BLaER1 (cell line): ENCODE data around the gene FBXW5.
A peak's percentile ranks its signal among the peaks of the same experiment; 100 is the strongest.

ENCODE experiments used
- H3K27ac ChIP-seq: shearing (Covaris generic); formaldehyde crosslinking; 2 replicates; pipeline ENCODE4 v1.8.1; 2022
- H3K27me3 ChIP-seq: shearing (Covaris generic); formaldehyde crosslinking; 2 replicates; pipeline ENCODE4 v1.8.1; 2022
- H3K36me3 ChIP-seq: shearing (Covaris generic); formaldehyde crosslinking; 2 replicates; pipeline ENCODE4 v1.8.1; 2022
- H3K4me1 ChIP-seq: shearing (Covaris generic); formaldehyde crosslinking; 2 replicates; pipeline ENCODE4 v1.8.1; 2022
- H3K4me2 ChIP-seq: shearing (Covaris generic); formaldehyde crosslinking; 2 replicates; pipeline ENCODE4 v1.8.1; 2022
- H3K4me3 ChIP-seq: shearing (Covaris generic); formaldehyde crosslinking; 2 replicates; pipeline ENCODE4 v1.8.1; 2022
- H3K9ac ChIP-seq: shearing (Covaris generic); formaldehyde crosslinking; 2 replicates; pipeline ENCODE4 v1.8.1; 2022
- H3K9me3 ChIP-seq: shearing (Covaris generic); formaldehyde crosslinking; 2 replicates; pipeline ENCODE4 v1.8.1; 2022
- H4K20me1 ChIP-seq: shearing (Covaris generic); formaldehyde crosslinking; 2 replicates; pipeline ENCODE4 v1.8.1; 2022
- Cebpa-rat ChIP-seq: shearing (Covaris generic); IDR thresholded peaks from 2 replicates; pipeline ENCODE4 v1.8.1; 2022

Gene FBXW5

GRCh38 chr9:136949239-136949816 is 4.8 kb upstream of the FBXW5 start:
- H3K27me3 ChIP-seq, result no peaks in the 10 kb centered on the region
- no peaks in the 10 kb centered on the region for H3K36me3 ChIP-seq
- no peak for TF ChIP-seq Cebpa-rat
- peak overlapping the region; percentile 83 for H3K9ac ChIP-seq
- peak overlapping the region; percentile 71 for H3K4me3 ChIP-seq
- no peaks in the 10 kb centered on the region for H3K9me3 ChIP-seq
- peaks cover 45% of the 10 kb centered on the region for H3K4me1 ChIP-seq
- H4K20me1 ChIP-seq, result peaks cover under 1% of the 10 kb centered on the region; the same call in 1 of the 2 replicates
- peak overlapping the region; percentile 81 for H3K4me2 ChIP-seq
- H3K27ac ChIP-seq, result peak overlapping the region; percentile 89

- peaks cover 13% of the 10 kb centered on the region for H4K20me1 ChIP-seq
- no peak overlapping the region for H3K4me2 ChIP-seq
- no peaks in the 10 kb centered on the region for H3K27me3 ChIP-seq
- H3K4me1 ChIP-seq, result peaks cover 52% of the 10 kb centered on the region
- H3K9me3 ChIP-seq, result no peaks in the 10 kb centered on the region
- no peak for TF ChIP-seq Cebpa-rat
- H3K9ac ChIP-seq, result no peak overlapping the region
- no peaks in the 10 kb centered on the region for H3K36me3 ChIP-seq
- peak overlapping the region; percentile 19; the same call in 1 of the 2 replicates for H3K27ac ChIP-seq
- no peak overlapping the region for H3K4me3 ChIP-seq
These were observed 3.5 kb upstream of the FBXW5 start for GRCh38 chr9:136947955-136948510.

- no peak for TF ChIP-seq Cebpa-rat
- H3K4me2 ChIP-seq, result no peak overlapping the region
- H3K4me1 ChIP-seq, result peaks cover 55% of the 10 kb centered on the region
- no peaks in the 10 kb centered on the region for H3K9me3 ChIP-seq
- peak overlapping the region; percentile 34; the same call in 1 of the 2 replicates for H3K9ac ChIP-seq
- peak overlapping the region; percentile 19 for H3K27ac ChIP-seq
- H3K36me3 ChIP-seq, result peaks cover 7% of the 10 kb centered on the region
- no peaks in the 10 kb centered on the region for H3K27me3 ChIP-seq
- H4K20me1 ChIP-seq, result peaks cover 21% of the 10 kb centered on the region
- H3K4me3 ChIP-seq, result no peak overlapping the region
These were observed 2.7 kb upstream of the FBXW5 start for GRCh38 chr9:136947028-136947891.

GRCh38 chr9:136946228-136947027 is 1.9 kb upstream of the FBXW5 start:
- Histone ChIP-seq H3K4me1 (peaks cover 55% of the 10 kb centered on the region), H3K4me2 (no peak overlapping the region), H3K4me3 (no peak overlapping the region), H3K9ac (peak overlapping the region; percentile 34; the same call in 1 of the 2 replicates), H3K27me3 (no peaks in the 10 kb centered on the region), H3K27ac (no peak overlapping the region), H3K36me3 (peaks cover 16% of the 10 kb centered on the region), H4K20me1 (peaks cover 29% of the 10 kb centered on the region), H3K9me3 (no peaks in the 10 kb centered on the region)
- no peak for TF ChIP-seq Cebpa-rat

GRCh38 chr9:136945333-136946227 is 1.0 kb upstream of the FBXW5 start:
- Histone ChIP-seq H3K36me3 (peaks cover 24% of the 10 kb centered on the region), H3K4me3 (no peak overlapping the region), H3K4me2 (peak overlapping the region; percentile 66), H4K20me1 (peaks cover 38% of the 10 kb centered on the region), H3K27me3 (no peaks in the 10 kb centered on the region), H3K27ac (peak overlapping the region; percentile 51; the same call in 1 of the 2 replicates), H3K9me3 (no peaks in the 10 kb centered on the region), H3K9ac (no peak overlapping the region), H3K4me1 (peaks cover 51% of the 10 kb centered on the region)
- TF ChIP-seq Cebpa-rat, result no peak

- Histone ChIP-seq H3K9me3 (no peaks in the 10 kb centered on the region), H3K4me1 (peaks cover 45% of the 10 kb centered on the region), H3K4me3 (peak overlapping the region; percentile 99), H4K20me1 (peaks cover 52% of the 10 kb centered on the region), H3K4me2 (peak overlapping the region; percentile 99), H3K36me3 (peaks cover 38% of the 10 kb centered on the region), H3K27ac (peak overlapping the region; percentile 95), H3K9ac (peak overlapping the region; percentile 96), H3K27me3 (no peaks in the 10 kb centered on the region)
- no peak for TF ChIP-seq Cebpa-rat
These were observed 373 bp downstream of the FBXW5 start for GRCh38 chr9:136944212-136944518.

- no peaks in the 10 kb centered on the region for H3K27me3 ChIP-seq
- no peaks in the 10 kb centered on the region for H3K9me3 ChIP-seq
- TF ChIP-seq Cebpa-rat, result no peak
- H3K4me1 ChIP-seq, result peaks cover 39% of the 10 kb centered on the region
- peak overlapping the region; percentile 99 for H3K4me3 ChIP-seq
- H4K20me1 ChIP-seq, result peaks cover 53% of the 10 kb centered on the region
- peak overlapping the region; percentile 95 for H3K27ac ChIP-seq
- peak overlapping the region; percentile 96 for H3K9ac ChIP-seq
- H3K4me2 ChIP-seq, result peak overlapping the region; percentile 99
- peaks cover 42% of the 10 kb centered on the region for H3K36me3 ChIP-seq
These were observed 987 bp downstream of the FBXW5 start for GRCh38 chr9:136943291-136944211.

GRCh38 chr9:136942881-136943230 is 1.7 kb downstream of the FBXW5 start:
- Histone ChIP-seq H3K4me1 (peaks cover 32% of the 10 kb centered on the region), H3K27ac (no peak overlapping the region)

More at GRCh38 chr9:136942881-136943230, 1.7 kb downstream of the FBXW5 start:
- Histone ChIP-seq H3K36me3 (peaks cover 48% of the 10 kb centered on the region), H3K27me3 (no peaks in the 10 kb centered on the region), H3K4me2 (peak overlapping the region; percentile 99), H3K9ac (peak overlapping the region; percentile 96; the same call in 1 of the 2 replicates), H3K9me3 (no peaks in the 10 kb centered on the region), H4K20me1 (peaks cover 56% of the 10 kb centered on the region), H3K4me3 (peak overlapping the region; percentile 99; the same call in 1 of the 2 replicates)
- TF ChIP-seq Cebpa-rat, result no peak
